ENCODE results near the gene OR4D11. TPM values are rescaled to one million over a fixed set of nuclear protein-coding genes. Genes with fewer than 3 reads are reported as not detected.

The OR4D11 gene
- not detected for total RNA-seq (2021; ENCODE audit: unreplicated experiment)
- not detected in 2 replicates for polyA plus RNA-seq (2012)
- Bru-seq, nascent RNA: not detected
- not detected for BruChase-seq, experiment 1, labeled RNA remaining after a 6-hour chase
- not detected for BruChase-seq, experiment 2, labeled RNA remaining after a 2-hour chase
- long read RNA-seq: 0 reads

- no peak within 1 kb of the TSS for H3K27ac ChIP-seq (ENCODE audit: low read depth, low read length)
- RAD21 ChIA-PET (ENCODE audit: low non-redundant PET in 1 of 2, low total read pairs in 2 of 2, uncharacterized antibody in 2 of 2, unreplicated experiment in 2 of 2): no interaction called here
- no peak within 1 kb of the TSS for H2AFZ ChIP-seq (ENCODE audit: low read depth, low read length, poor library complexity, severe bottlenecking)
- no peak within 1 kb of the TSS for H3K4me2 ChIP-seq (ENCODE audit: low read length)
- no peak for TF ChIP-seq CBX3 (IDR thresholded peaks at IDR 0.05; ENCODE audit: low read depth)
- no peak for TF ChIP-seq ZNF274 (IDR thresholded peaks at IDR 0.05; ENCODE audit: low read depth, low read length)
- TF ChIP-seq EZH2phosphoT487 (IDR thresholded peaks at IDR 0.05; ENCODE audit: borderline replicate concordance): no peak
- TF ChIP-seq POLR2AphosphoS5 (IDR thresholded peaks at IDR 0.05; ENCODE audit: low read depth, low read length): no peak
- no peak for TF ChIP-seq EZH2 (IDR thresholded peaks at IDR 0.05)
- no peak for TF ChIP-seq RAD21 (IDR thresholded peaks at IDR 0.05; ENCODE audit: low read depth)
- no peak for TF ChIP-seq CEBPB (IDR thresholded peaks at IDR 0.05; ENCODE audit: low read depth)
- no peak for TF ChIP-seq ZBTB33 (IDR thresholded peaks at IDR 0.05; ENCODE audit: extremely low read depth, insufficient replicate concordance, low read length)
- no peak for TF ChIP-seq SIN3A (IDR thresholded peaks at IDR 0.05; ENCODE audit: low read depth)
- no peak for TF ChIP-seq SRF (IDR thresholded peaks at IDR 0.05; ENCODE audit: low read depth)
- no peak for TF ChIP-seq EGR1 (IDR thresholded peaks at IDR 0.05; ENCODE audit: low read depth)
- no peak for TF ChIP-seq POLR2A (IDR thresholded peaks at IDR 0.05; ENCODE audit: borderline replicate concordance, extremely low read depth, insufficient read depth, insufficient read length)
- TF ChIP-seq TCF7L2 (IDR thresholded peaks at IDR 0.05; ENCODE audit: borderline replicate concordance, extremely low read depth, insufficient read depth, insufficient read length): no peak
- no peak for TF ChIP-seq CTCF (IDR thresholded peaks at IDR 0.05 in 2 of 3, conservative IDR thresholded peaks at IDR 0.05 in 1 of 3; ENCODE audit: borderline replicate concordance in 1 of 3, insufficient read depth in 1 of 3, low read depth in 2 of 3, low read length in 2 of 3)
- no peaks in the 10 kb centered on the region for H3K4me1 ChIP-seq (ENCODE audit: control insufficient read depth in 1 of 2, insufficient read depth in 2 of 2, low read length in 2 of 2)
- no peaks in the 10 kb centered on the region for H3K36me3 ChIP-seq (ENCODE audit: control insufficient read depth in 1 of 2, insufficient read depth in 2 of 2, low read length in 2 of 2)
- POLR2A ChIA-PET: no interaction called here
- H4K20me1 ChIP-seq (ENCODE audit: insufficient read depth): no peaks in the 10 kb centered on the region
- H3K27me3 ChIP-seq (ENCODE audit: insufficient read depth, low read length): no peaks in the 10 kb centered on the region
- no peaks in the 10 kb centered on the region for H3K9me3 ChIP-seq (ENCODE audit: control insufficient read depth in 1 of 2, insufficient read depth in 1 of 2, low read depth in 1 of 2, low read length in 2 of 2)
- BruUV-seq (replicated peaks): no TSS peak
- ATAC-seq (no peak), DNase-seq (ENCODE audit: low read depth, low spot score) (no peak)
- no peaks in the 10 kb centered on the region for H3K79me2 ChIP-seq (ENCODE audit: insufficient read depth, low read length)
- H3K9me2 ChIP-seq (ENCODE audit: insufficient read depth): no peaks in the 10 kb centered on the region
- no peak within 1 kb of the TSS for H3K9ac ChIP-seq (ENCODE audit: low read length)
- CTCF ChIA-PET: no interaction called here
- intact Hi-C loops (cut with micrococcal nuclease): no loop called here
- no peak within 1 kb of the TSS for H3K4me3 ChIP-seq (replicated peaks in 1 of 2; ENCODE audit: low read depth in 1 of 2, low read length in 2 of 2)
Measured at GRCh38 chr11:59503276-59503675, at the start of gene OR4D11. Gene OR4D11, plus strand, starts transcription at chr11:59503576. Its CDS starts 0 bp downstream, at chr11:59503576.
